NAMALWA (cell line): Measurements from ENCODE around the gene TRAF3IP3.

Experiments
- DNase-seq: peaks from one replicate; pipeline ENCODE4 v3.0.0-alpha.2; 2015; ENCODE audit warnings: low spot score

The TRAF3IP3 gene

GRCh38 chr1:209829716-209830115, 73.9 kb downstream of the TRAF3IP3 start:
- no peak for DNase-seq

GRCh38 chr1:209830722-209831121, 74.9 kb downstream of the TRAF3IP3 start:
- no peak for DNase-seq

GRCh38 chr1:209831615-209832014, 75.8 kb downstream of the TRAF3IP3 start:
- no peak for DNase-seq
